WTC11 (cell line): ENCODE results near the gene TTLL13.

ENCODE experiments used
- CREM ChIP-seq: sonication (generic); formaldehyde crosslinking; IDR thresholded peaks from 2 replicates; pipeline ENCODE4 v1.8.1; 2022; ENCODE audit warnings: mild to moderate bottlenecking, missing genetic modification reagents, moderate library complexity
- IRF2 ChIP-seq: sonication (generic); formaldehyde crosslinking; IDR thresholded peaks from 2 replicates; pipeline ENCODE4 v1.8.0; 2022; ENCODE audit warnings: low read depth, missing genetic modification reagents, borderline replicate concordance
- JUN ChIP-seq: sonication (generic); formaldehyde crosslinking; IDR thresholded peaks from 2 replicates; pipeline ENCODE4 v1.8.0; 2023; ENCODE audit warnings: mild to moderate bottlenecking, missing genetic modification reagents
- NFYB ChIP-seq: sonication (generic); formaldehyde crosslinking; conservative IDR thresholded peaks from 2 replicates; pipeline ENCODE4 v1.8.0; 2022; ENCODE audit warnings: low read depth, missing genetic modification reagents
- NR3C1 ChIP-seq: sonication (generic); formaldehyde crosslinking; conservative IDR thresholded peaks from 2 replicates; pipeline ENCODE4 v1.8.1; 2023; ENCODE audit warnings: low read depth, mild to moderate bottlenecking, missing genetic modification reagents
- ZNF232 ChIP-seq: sonication (generic); formaldehyde crosslinking; IDR thresholded peaks from 2 replicates; pipeline ENCODE4 v1.8.0; 2022; ENCODE audit warnings: mild to moderate bottlenecking, missing genetic modification reagents
- ZNF423 ChIP-seq: fragments of 250-450 bp; sonication (Bioruptor Pico); IDR thresholded peaks from 2 replicates; pipeline ENCODE4 v2.1.2; 2022; ENCODE audit warnings: mild to moderate bottlenecking, moderate library complexity
- TF ChIP-seq, protein P1 (sequence below): fragments of 200-600 bp; IDR thresholded peaks from 2 replicates; pipeline ENCODE4 v1.8.0; 2022; ENCODE audit warnings: antibody characterized with exemption

DNA sequence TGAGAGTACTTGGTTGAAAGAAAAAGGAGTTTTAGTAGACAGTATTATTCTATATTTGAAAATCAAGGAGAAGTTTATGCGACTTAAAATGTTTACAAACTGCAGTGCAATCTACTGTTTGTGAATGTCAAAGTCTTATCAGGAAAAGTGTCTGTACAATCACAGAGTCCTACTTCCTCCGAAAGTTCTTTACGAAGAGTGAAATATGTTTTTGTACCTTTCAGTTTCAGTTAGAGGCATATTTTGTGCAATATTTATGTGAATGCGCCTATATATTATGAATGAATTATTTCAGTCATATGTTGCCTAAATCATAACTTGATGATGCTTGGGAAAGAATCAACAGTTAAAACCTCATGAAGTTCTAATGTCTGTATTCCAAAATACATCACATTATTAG is 47.7 kb downstream of the TTLL13 start:
- TF ChIP-seq NFYB (CRISPR knock-in tag): no peak
- TF ChIP-seq NR3C1 (CRISPR knock-in tag): no peak
- TF ChIP-seq, protein P1, sequence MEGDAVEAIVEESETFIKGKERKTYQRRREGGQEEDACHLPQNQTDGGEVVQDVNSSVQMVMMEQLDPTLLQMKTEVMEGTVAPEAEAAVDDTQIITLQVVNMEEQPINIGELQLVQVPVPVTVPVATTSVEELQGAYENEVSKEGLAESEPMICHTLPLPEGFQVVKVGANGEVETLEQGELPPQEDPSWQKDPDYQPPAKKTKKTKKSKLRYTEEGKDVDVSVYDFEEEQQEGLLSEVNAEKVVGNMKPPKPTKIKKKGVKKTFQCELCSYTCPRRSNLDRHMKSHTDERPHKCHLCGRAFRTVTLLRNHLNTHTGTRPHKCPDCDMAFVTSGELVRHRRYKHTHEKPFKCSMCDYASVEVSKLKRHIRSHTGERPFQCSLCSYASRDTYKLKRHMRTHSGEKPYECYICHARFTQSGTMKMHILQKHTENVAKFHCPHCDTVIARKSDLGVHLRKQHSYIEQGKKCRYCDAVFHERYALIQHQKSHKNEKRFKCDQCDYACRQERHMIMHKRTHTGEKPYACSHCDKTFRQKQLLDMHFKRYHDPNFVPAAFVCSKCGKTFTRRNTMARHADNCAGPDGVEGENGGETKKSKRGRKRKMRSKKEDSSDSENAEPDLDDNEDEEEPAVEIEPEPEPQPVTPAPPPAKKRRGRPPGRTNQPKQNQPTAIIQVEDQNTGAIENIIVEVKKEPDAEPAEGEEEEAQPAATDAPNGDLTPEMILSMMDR: no peak
- no peak for TF ChIP-seq IRF2 (CRISPR knock-in tag)
- TF ChIP-seq CREM: no peak
- no peak for TF ChIP-seq ZNF423 (CRISPR knock-in tag)
- TF ChIP-seq JUN: no peak
- no peak for TF ChIP-seq ZNF232 (CRISPR knock-in tag)
